CD4-positive, alpha-beta T cell treated with Interferon gamma for 1 hour (primary cell): ENCODE data around the gene FAM200B.

Source experiments
- DNase-seq: peaks from one replicate; pipeline ENCODE4 v3.0.0-alpha.2; 2020

FAM200B gene

DNA sequence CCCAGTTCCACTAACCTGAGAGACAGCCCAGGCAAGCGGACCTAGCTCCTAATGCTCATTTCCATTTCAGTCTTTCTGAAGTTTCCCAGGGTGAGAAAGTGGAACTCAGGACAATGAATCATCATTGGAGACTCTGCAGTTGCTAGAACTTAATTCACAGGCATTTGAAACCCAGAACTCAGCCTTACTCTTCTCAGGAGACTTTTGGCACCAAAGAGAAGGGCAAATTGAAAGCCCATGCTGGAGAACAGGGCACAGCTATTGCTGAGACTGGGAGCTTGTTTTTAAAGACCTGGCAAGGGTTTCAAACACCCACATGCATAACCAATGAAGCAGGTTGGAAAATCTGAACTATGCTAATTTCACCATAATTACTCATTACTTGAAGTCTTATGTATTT lies 57.2 kb downstream of the FAM200B start:
- DNase-seq: no peak
